Measurements from ENCODE around the gene TBC1D10A. TPM values are rescaled to one million over a fixed set of nuclear protein-coding genes. Genes with fewer than 3 reads are reported as not detected.

Gene TBC1D10A
- polyA plus RNA-seq, 1 donor (not counting 4 experiments of a cell fraction or from before 2014, with no cell fraction given): 17.8 TPM

DNA sequence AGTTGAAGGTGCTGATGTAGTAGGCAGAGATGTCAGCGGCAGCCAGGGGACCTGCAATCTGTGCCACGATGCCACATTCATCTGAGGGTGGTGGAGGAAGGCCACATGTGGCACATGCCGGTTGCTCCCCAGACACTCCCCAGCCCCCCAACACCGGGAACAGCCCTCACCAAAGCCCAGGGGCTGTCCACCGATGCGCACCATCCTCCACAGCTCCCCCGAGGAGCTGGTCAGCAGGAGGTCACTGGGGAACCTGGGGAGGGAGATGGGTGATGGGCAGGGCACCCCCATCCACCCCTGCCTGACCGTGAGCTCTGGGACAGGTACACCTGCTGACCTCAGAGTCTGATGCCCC, 40.9 kb downstream of the TBC1D10A start:
- Histone ChIP-seq H3K9me3 (ENCODE audit: control insufficient read depth, low read depth, low read length) (no peaks in the 10 kb centered on the region), H3K36me3 (ENCODE audit: control insufficient read depth in 2 of 2, extremely low read depth in 1 of 2, insufficient read depth in 2 of 2, low read length in 2 of 2) (peaks cover 0 to 7% of the 10 kb centered on the region in 2 experiments), H3K79me2 (ENCODE audit: control insufficient read depth, insufficient read depth, low read length) (no peaks in the 10 kb centered on the region), H3K4me3 (ENCODE audit: control insufficient read depth in 2 of 3, extremely low read depth in 1 of 3, insufficient read depth in 2 of 3, low read depth in 1 of 3, low read length in 3 of 3) (no peak overlapping the region), H2AFZ (ENCODE audit: control insufficient read depth, low read length) (no peak overlapping the region), H3K9ac (ENCODE audit: control insufficient read depth, extremely low read depth, insufficient read depth, low read length) (no peak overlapping the region), H3K27ac (ENCODE audit: control insufficient read depth, insufficient read depth, low read length) (no peak overlapping the region), H3K27me3 (ENCODE audit: control insufficient read depth, extremely low read depth, insufficient read depth, low read length) (no peaks in the 10 kb centered on the region), H3K9me1 (ENCODE audit: control insufficient read depth, extremely low read depth, insufficient read depth, low read length) (no peaks in the 10 kb centered on the region), H4K20me1 (ENCODE audit: control insufficient read depth, extremely low read depth, insufficient read depth, low read length) (no peaks in the 10 kb centered on the region), H3K4me1 (ENCODE audit: control insufficient read depth, extremely low read depth, insufficient read depth, low read length) (peaks cover 16% of the 10 kb centered on the region), H3K4me2 (ENCODE audit: control insufficient read depth, extremely low read depth, insufficient read depth, low read depth, low read length) (no peak overlapping the region)
- DNase-seq (ENCODE audit: low read depth, low spot score) (no peak), FAIRE-seq (no peak)
- dilution Hi-C loops (cut with MboI; ENCODE audit: extremely low pct_ligation_motif_present, low sequenced_read_pairs): no loop called here
- no peak for TF ChIP-seq EZH2 (IDR thresholded peaks at IDR 0.05; ENCODE audit: low read length)
- TF ChIP-seq, protein P1, sequence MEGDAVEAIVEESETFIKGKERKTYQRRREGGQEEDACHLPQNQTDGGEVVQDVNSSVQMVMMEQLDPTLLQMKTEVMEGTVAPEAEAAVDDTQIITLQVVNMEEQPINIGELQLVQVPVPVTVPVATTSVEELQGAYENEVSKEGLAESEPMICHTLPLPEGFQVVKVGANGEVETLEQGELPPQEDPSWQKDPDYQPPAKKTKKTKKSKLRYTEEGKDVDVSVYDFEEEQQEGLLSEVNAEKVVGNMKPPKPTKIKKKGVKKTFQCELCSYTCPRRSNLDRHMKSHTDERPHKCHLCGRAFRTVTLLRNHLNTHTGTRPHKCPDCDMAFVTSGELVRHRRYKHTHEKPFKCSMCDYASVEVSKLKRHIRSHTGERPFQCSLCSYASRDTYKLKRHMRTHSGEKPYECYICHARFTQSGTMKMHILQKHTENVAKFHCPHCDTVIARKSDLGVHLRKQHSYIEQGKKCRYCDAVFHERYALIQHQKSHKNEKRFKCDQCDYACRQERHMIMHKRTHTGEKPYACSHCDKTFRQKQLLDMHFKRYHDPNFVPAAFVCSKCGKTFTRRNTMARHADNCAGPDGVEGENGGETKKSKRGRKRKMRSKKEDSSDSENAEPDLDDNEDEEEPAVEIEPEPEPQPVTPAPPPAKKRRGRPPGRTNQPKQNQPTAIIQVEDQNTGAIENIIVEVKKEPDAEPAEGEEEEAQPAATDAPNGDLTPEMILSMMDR (optimal IDR thresholded peaks at IDR 0.05 in 1 of 3, IDR thresholded peaks at IDR 0.05 in 1 of 3, conservative IDR thresholded peaks at IDR 0.05 in 1 of 3; ENCODE audit: extremely low read depth in 1 of 3, insufficient read depth in 2 of 3, low read length in 3 of 3): no peak

DNA sequence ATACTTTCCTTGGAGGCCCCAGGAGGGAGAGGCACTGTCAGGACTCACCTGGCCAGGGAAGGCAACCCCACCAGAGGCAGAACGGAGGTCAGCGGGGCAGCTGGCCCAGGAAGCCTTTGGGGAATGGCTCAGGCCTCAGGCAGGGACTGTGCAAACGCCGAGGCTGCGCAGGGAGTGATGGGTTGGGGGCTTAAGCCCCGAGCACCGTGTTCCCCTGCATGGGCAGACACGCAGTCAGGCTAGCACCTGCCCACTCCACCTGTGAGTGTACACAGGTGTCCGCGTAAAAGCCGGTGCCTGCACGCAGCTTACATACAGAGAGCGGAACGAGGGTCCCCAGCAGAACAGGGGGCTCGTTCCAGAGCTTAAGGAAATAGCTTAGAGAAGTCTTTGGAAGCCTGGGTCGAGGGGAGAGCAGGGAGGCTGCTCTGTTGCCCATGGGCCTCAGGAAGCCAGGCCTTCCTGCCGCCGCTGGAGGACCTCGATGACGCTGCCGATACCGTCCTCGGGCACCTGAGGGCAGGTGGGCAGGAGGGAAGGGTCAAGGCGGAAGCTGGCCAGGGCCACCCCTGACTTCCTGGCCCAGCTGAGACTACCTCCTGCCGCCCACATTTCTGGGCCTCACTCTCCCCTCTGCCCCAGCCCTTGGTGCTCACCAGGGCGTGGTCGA, 41.4 kb downstream of the TBC1D10A start:
- Histone ChIP-seq H3K27ac (ENCODE audit: control insufficient read depth, insufficient read depth, low read length) (no peak overlapping the region), H3K79me2 (ENCODE audit: control insufficient read depth, insufficient read depth, low read length) (no peaks in the 10 kb centered on the region), H3K9ac (ENCODE audit: control insufficient read depth, extremely low read depth, insufficient read depth, low read length) (no peak overlapping the region), H3K4me3 (ENCODE audit: control insufficient read depth in 2 of 3, extremely low read depth in 1 of 3, insufficient read depth in 2 of 3, low read depth in 1 of 3, low read length in 3 of 3) (no peak overlapping the region), H3K36me3 (ENCODE audit: control insufficient read depth in 2 of 2, extremely low read depth in 1 of 2, insufficient read depth in 2 of 2, low read length in 2 of 2) (peaks cover 0 to 7% of the 10 kb centered on the region in 2 experiments), H3K9me1 (ENCODE audit: control insufficient read depth, extremely low read depth, insufficient read depth, low read length) (no peaks in the 10 kb centered on the region), H3K9me3 (ENCODE audit: control insufficient read depth, low read depth, low read length) (no peaks in the 10 kb centered on the region), H4K20me1 (ENCODE audit: control insufficient read depth, extremely low read depth, insufficient read depth, low read length) (no peaks in the 10 kb centered on the region), H3K4me2 (ENCODE audit: control insufficient read depth, extremely low read depth, insufficient read depth, low read depth, low read length) (no peak overlapping the region), H3K4me1 (ENCODE audit: control insufficient read depth, extremely low read depth, insufficient read depth, low read length) (peaks cover 11% of the 10 kb centered on the region), H2AFZ (ENCODE audit: control insufficient read depth, low read length) (no peak overlapping the region), H3K27me3 (ENCODE audit: control insufficient read depth, extremely low read depth, insufficient read depth, low read length) (no peaks in the 10 kb centered on the region)
- no peak for DNase-seq (ENCODE audit: low read depth, low spot score)
- TF ChIP-seq, protein P1 (optimal IDR thresholded peaks at IDR 0.05 in 1 of 3, IDR thresholded peaks at IDR 0.05 in 1 of 3, conservative IDR thresholded peaks at IDR 0.05 in 1 of 3; ENCODE audit: extremely low read depth in 1 of 3, insufficient read depth in 2 of 3, low read length in 3 of 3): no peak
- no peak for TF ChIP-seq EZH2 (IDR thresholded peaks at IDR 0.05; ENCODE audit: low read length)
- dilution Hi-C loops (cut with MboI; ENCODE audit: extremely low pct_ligation_motif_present, low sequenced_read_pairs): no loop called here
- no peak for FAIRE-seq

All from keratinocyte (primary cell).